DOHH2 (cell line): Measurements from ENCODE around the gene OTOF.

Source experiments
- EZH2phosphoT487 ChIP-seq: fragments of 200-600 bp; sonication (generic); IDR thresholded peaks from 2 replicates; pipeline ENCODE4 v1.6.1; 2017; ENCODE audit warnings: borderline replicate concordance, mild to moderate bottlenecking, antibody characterized with exemption, low read length, moderate library complexity, mixed read lengths
- TF ChIP-seq, protein P1 (sequence below): fragments of 200-600 bp; sonication (generic); IDR thresholded peaks from one replicate; pipeline ENCODE4 v1.5.1; 2014; ENCODE audit warnings: antibody characterized with exemption, mild to moderate bottlenecking, low read depth, low read length; ENCODE audit not compliant: poor library complexity, severe bottlenecking

DNA sequence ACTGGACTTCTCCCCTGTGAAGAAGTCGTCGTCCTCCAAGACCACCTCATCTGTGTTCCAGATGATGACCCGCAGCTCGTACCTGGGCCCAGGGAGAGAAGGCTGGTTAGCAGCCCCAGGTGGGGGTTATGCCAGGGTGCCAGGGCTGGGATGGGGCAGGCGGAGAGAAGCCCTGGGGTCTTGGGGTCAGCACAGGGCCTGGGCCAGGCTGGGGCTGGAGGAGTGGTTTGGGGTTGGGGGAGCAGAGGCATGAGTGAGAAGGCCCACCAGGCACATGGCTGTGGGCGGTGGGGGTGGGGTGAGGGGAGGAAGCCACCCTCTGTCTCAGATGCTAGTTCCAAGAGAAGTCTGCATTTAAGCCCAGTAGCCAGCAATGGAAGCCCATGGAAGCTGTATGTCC lies 15.8 kb downstream of the OTOF start:
- TF ChIP-seq, protein P1, sequence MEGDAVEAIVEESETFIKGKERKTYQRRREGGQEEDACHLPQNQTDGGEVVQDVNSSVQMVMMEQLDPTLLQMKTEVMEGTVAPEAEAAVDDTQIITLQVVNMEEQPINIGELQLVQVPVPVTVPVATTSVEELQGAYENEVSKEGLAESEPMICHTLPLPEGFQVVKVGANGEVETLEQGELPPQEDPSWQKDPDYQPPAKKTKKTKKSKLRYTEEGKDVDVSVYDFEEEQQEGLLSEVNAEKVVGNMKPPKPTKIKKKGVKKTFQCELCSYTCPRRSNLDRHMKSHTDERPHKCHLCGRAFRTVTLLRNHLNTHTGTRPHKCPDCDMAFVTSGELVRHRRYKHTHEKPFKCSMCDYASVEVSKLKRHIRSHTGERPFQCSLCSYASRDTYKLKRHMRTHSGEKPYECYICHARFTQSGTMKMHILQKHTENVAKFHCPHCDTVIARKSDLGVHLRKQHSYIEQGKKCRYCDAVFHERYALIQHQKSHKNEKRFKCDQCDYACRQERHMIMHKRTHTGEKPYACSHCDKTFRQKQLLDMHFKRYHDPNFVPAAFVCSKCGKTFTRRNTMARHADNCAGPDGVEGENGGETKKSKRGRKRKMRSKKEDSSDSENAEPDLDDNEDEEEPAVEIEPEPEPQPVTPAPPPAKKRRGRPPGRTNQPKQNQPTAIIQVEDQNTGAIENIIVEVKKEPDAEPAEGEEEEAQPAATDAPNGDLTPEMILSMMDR: no peak
- TF ChIP-seq EZH2phosphoT487: no peak
